HL-60 (cell line): Measurements from ENCODE around the gene ASB3.

ENCODE experiments used
- DNase-seq, 2 experiments: peaks; one replicate each; pipeline ENCODE4 v3.0.0-alpha.2; 2010 to 2020; ENCODE audit warnings: low read depth in 1 of 2, low spot score in 1 of 2
- H3K27ac ChIP-seq: fragments of 250-450 bp; sonication (Bioruptor Pico); replicated peaks from 2 replicates; pipeline ENCODE4 v1.5.1; 2020; ENCODE audit warnings: mild to moderate bottlenecking, moderate library complexity
- H3K27me3 ChIP-seq: fragments of 250-450 bp; sonication (Bioruptor Pico); 2 replicates; pipeline ENCODE4 v1.5.1; 2021; ENCODE audit warnings: mild to moderate bottlenecking, moderate library complexity; ENCODE audit not compliant: insufficient read depth, poor library complexity, severe bottlenecking
- H3K4me3 ChIP-seq: replicated peaks from 2 replicates; pipeline ENCODE4 v1.5.1; 2011; ENCODE audit warnings: mild to moderate bottlenecking, control low read depth, low read length; ENCODE audit not compliant: insufficient read depth
- CTCF ChIP-seq: IDR thresholded peaks from one replicate; pipeline ENCODE4 v1.5.1; 2011; ENCODE audit warnings: low read length, control low read depth, inconsistent platforms; ENCODE audit not compliant: insufficient read depth
- GABPA ChIP-seq: IDR thresholded peaks from 2 replicates; pipeline ENCODE4 v1.6.1; 2012; ENCODE audit warnings: low read depth
- POLR2AphosphoS5 ChIP-seq: IDR thresholded peaks from 2 replicates; pipeline ENCODE4 v1.6.1; 2012; ENCODE audit warnings: low read depth
- REST ChIP-seq: IDR thresholded peaks from 2 replicates; pipeline ENCODE4 v1.6.1; 2012; ENCODE audit warnings: low read depth; ENCODE audit not compliant: insufficient replicate concordance
- SPI1 ChIP-seq: IDR thresholded peaks from 2 replicates; pipeline ENCODE4 v1.6.1; 2012; ENCODE audit warnings: low read depth, mild to moderate bottlenecking, borderline replicate concordance

The ASB3 gene

GRCh38 chr2:53690876-53691275, 95.9 kb downstream of the ASB3 start:
- no peak for DNase-seq
- Histone ChIP-seq H3K27ac (no peak overlapping the region), H3K4me3 (no peak overlapping the region), H3K27me3 (no peaks in the 10 kb centered on the region)
- TF ChIP-seq SPI1, result no peak
- TF ChIP-seq REST, result no peak
- TF ChIP-seq POLR2AphosphoS5, result no peak
- no peak for TF ChIP-seq CTCF
- TF ChIP-seq GABPA, result no peak

- Histone ChIP-seq H3K27me3 (no peaks in the 10 kb centered on the region), H3K27ac (no peak overlapping the region), H3K4me3 (no peak overlapping the region)
- TF ChIP-seq GABPA (no peak), POLR2AphosphoS5 (no peak), SPI1 (no peak), CTCF (no peak), REST (no peak)
- DNase-seq, result no peak
Observed at GRCh38 chr2:53672881-53673522, 113.8 kb downstream of the ASB3 start.

- Histone ChIP-seq H3K4me3 (no peak overlapping the region), H3K27me3 (no peaks in the 10 kb centered on the region), H3K27ac (no peak overlapping the region)
- DNase-seq, result no peak
- TF ChIP-seq POLR2AphosphoS5 (no peak), REST (no peak), GABPA (no peak), CTCF (no peak), SPI1 (no peak)
Observed at GRCh38 chr2:53670331-53670730, 116.4 kb downstream of the ASB3 start.
